CD14-positive monocyte (primary cell): Measurements from ENCODE around the gene NME9. TPM values are rescaled to one million over a fixed set of nuclear protein-coding genes. Genes with fewer than 3 reads are reported as not detected.
A peak's percentile ranks its signal among the peaks of the same experiment; 100 is the strongest.

Source experiments
- DNase-seq, 3 donors: peaks; one replicate each; pipeline ENCODE4 v3.0.0-alpha.2; 2011 to 2022
- H2AFZ ChIP-seq: 2 replicates; pipeline ENCODE4 v1.6.0; 2012; ENCODE audit warnings: mild to moderate bottlenecking, low read depth, low read length, inconsistent platforms; ENCODE audit not compliant: insufficient read depth, poor library complexity, severe bottlenecking
- H3K27ac ChIP-seq, 2 donors: 1 replicate in 1 of 2; 2 replicates in 1 of 2; pipeline ENCODE4 v1.5.1; 2012 to 2013; ENCODE audit warnings: low read length in 2 of 2, control low read depth in 1 of 2, inconsistent platforms in 1 of 2, low read depth in 1 of 2, mild to moderate bottlenecking in 1 of 2
- H3K27me3 ChIP-seq, 2 donors: one replicate each; pipeline versions ENCODE4 v1.6.0 to v1.6.1; 2011 to 2013; ENCODE audit warnings: low read length in 2 of 2; ENCODE audit not compliant: control insufficient read depth in 2 of 2, insufficient read depth in 2 of 2
- H3K36me3 ChIP-seq, 2 donors: replicated peaks in 1 of 2; 1 replicate in 1 of 2; 2 replicates in 1 of 2; pipeline versions ENCODE4 v1.5.1 to v1.6.1; 2012 to 2013; ENCODE audit warnings: low read length in 2 of 2, control low read depth in 1 of 2, inconsistent platforms in 1 of 2, mild to moderate bottlenecking in 1 of 2; ENCODE audit not compliant: insufficient read depth in 2 of 2, control insufficient read depth in 1 of 2
- H3K4me1 ChIP-seq, 2 donors: 1 replicate in 1 of 2; 2 replicates in 1 of 2; pipeline versions ENCODE4 v1.5.1 to v1.6.1; 2012 to 2013; ENCODE audit warnings: low read length in 2 of 2, control low read depth in 1 of 2, inconsistent platforms in 1 of 2, mild to moderate bottlenecking in 1 of 2, moderate library complexity in 1 of 2; ENCODE audit not compliant: insufficient read depth in 2 of 2, control insufficient read depth in 1 of 2
- H3K4me2 ChIP-seq: replicated peaks from 2 replicates; pipeline ENCODE3; 2012; ENCODE audit warnings: low read length, moderate library complexity, mild to moderate bottlenecking; ENCODE audit not compliant: poor library complexity, severe bottlenecking; ENCODE audit errors: extremely low read depth
- H3K4me3 ChIP-seq, 3 experiments: fragments of 200-600 bp in 1 of 3; sonication (generic) in 1 of 3; replicated peaks in 1 of 3; 1 replicate in 2 of 3; 2 replicates in 1 of 3; pipeline ENCODE4 v1.5.1; 2011 to 2013; ENCODE audit warnings: low read length in 3 of 3, mild to moderate bottlenecking in 3 of 3, control low read depth in 2 of 3, low read depth in 2 of 3, inconsistent platforms in 1 of 3, moderate library complexity in 1 of 3
- H3K79me2 ChIP-seq: 2 replicates; pipeline ENCODE4 v1.6.0; 2012; ENCODE audit warnings: mild to moderate bottlenecking, control low read depth, inconsistent platforms, low read length, moderate library complexity; ENCODE audit not compliant: insufficient read depth
- H3K9ac ChIP-seq: 2 replicates; pipeline ENCODE4 v1.6.0; 2017; ENCODE audit warnings: low read length, mild to moderate bottlenecking; ENCODE audit not compliant: insufficient read depth, poor library complexity, severe bottlenecking
- H3K9me3 ChIP-seq, 2 donors: replicated peaks in 1 of 2; 1 replicate in 1 of 2; 2 replicates in 1 of 2; pipeline versions ENCODE4 v1.5.1 to v1.6.1; 2012 to 2013; ENCODE audit warnings: low read length in 2 of 2, control low read depth in 1 of 2; ENCODE audit not compliant: control insufficient read depth in 1 of 2, insufficient read depth in 1 of 2
- H4K20me1 ChIP-seq: 2 replicates; pipeline ENCODE4 v1.6.0; 2012; ENCODE audit warnings: mild to moderate bottlenecking, low read length, control low read depth, moderate library complexity; ENCODE audit not compliant: insufficient read depth
- H3K27ac Mint-ChIP-seq, 7 donors: one replicate each; pipeline ENCODE4 v1.8.0; 2020; ENCODE audit warnings: mild to moderate bottlenecking in 7 of 7, mixed read lengths in 7 of 7, moderate library complexity in 6 of 7, inconsistent platforms in 2 of 7
- H3K27me3 Mint-ChIP-seq, 3 donors: one replicate each; pipeline ENCODE4 v1.8.0; 2021 to 2022; ENCODE audit warnings: low read depth in 3 of 3, mild to moderate bottlenecking in 3 of 3, mixed read lengths in 3 of 3, moderate library complexity in 3 of 3, inconsistent platforms in 1 of 3
- H3K36me3 Mint-ChIP-seq, 2 donors: one replicate each; pipeline ENCODE4 v1.8.0; 2020; ENCODE audit warnings: mixed read lengths in 2 of 2, inconsistent platforms in 1 of 2, mild to moderate bottlenecking in 1 of 2
- H3K4me1 Mint-ChIP-seq: one replicate; pipeline ENCODE4 v1.8.0; 2020; ENCODE audit warnings: mild to moderate bottlenecking, mixed read lengths
- H3K4me3 Mint-ChIP-seq, 2 donors: one replicate each; pipeline ENCODE4 v1.8.0; 2020; ENCODE audit warnings: mild to moderate bottlenecking in 2 of 2, mixed read lengths in 2 of 2, moderate library complexity in 1 of 2
- H3K9me3 Mint-ChIP-seq, 7 donors: one replicate each; pipeline ENCODE4 v1.8.0; 2020 to 2022; ENCODE audit warnings: mixed read lengths in 7 of 7, mild to moderate bottlenecking in 6 of 7, moderate library complexity in 6 of 7, inconsistent platforms in 2 of 7
- WGBS: methylation state at CpG from one replicate; pipeline ENCODE4 v1.1.5; 2013; ENCODE audit warnings: missing lambda C conversion rate; ENCODE audit not compliant: insufficient coverage; 5-methylcytosine and 5-hydroxymethylcytosine counted together
- intact Hi-C, 2 donors: fragments of 100-400 bp; cut with micrococcal nuclease; formaldehyde crosslinking; loops; one replicate each; pipeline versions ENCODE4 v1.15.0 to v1.15.1; 2023
- polyA plus RNA-seq, 3 donors: library from polyadenylated mRNA; depleted of rRNA in 1 of 3; unstranded in 2 of 3; stranded (reverse) in 1 of 3; fragments of 300-500 nt in 2 of 3; fragments of >200 nt in 1 of 3; fragmentation: Illumina TruSeq in 2 of 3; gene quantifications; 1 replicate in 2 of 3; 2 replicates in 1 of 3; pipeline ENCODE4 v1.2.3, GENCODE V29; 2012 to 2021
- TF ChIP-seq, protein P1 (sequence below): fragments of 200-600 bp; IDR thresholded peaks from one replicate; pipeline ENCODE4 v1.8.0; 2022; ENCODE audit warnings: antibody characterized with exemption, mild to moderate bottlenecking

Gene NME9
- polyA plus RNA-seq, 3 donors: 0.04 TPM; not detected in 2

DNA sequence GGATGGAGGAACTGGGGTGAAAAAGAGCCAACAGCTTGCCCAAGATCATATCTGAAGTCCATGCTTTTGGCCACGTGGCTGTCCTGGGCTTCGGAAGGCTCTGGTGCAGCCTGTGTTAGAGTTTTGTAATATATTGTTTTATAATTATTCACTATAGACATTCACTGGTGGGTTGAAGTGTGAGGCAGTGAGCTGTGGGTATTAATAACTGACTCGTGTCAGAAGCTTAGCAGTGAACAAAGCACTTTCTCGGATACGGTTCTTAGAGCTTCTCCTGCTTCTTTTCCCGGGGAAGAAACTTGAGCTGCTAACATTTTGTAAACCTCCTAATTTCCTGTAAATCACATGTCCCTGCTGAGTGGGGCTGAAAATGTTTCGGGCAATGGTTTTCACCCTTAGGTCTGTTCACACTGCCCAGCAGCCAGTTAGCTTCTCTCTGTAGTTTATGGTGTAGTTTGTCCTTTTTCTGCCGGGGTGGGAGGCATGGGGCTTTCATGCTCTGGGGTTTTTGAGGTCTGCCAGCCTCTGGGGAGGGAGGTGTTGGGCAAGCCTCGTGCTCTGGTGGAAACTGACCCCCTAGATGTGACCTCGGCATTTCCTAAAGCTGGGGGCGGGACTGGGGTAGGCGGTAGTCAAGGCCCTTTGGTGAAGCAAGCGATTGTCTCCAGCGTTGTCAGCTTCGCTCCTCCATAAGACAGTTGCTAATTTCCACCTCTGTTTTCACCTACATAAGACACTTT lies 20.4 kb upstream of the NME9 start:
- Mint-ChIP-seq H3K9me3 (peaks cover 0 to 3% (median 0%) of the 10 kb centered on the region in 7 donors), H3K4me3 (peak overlapping the region; percentile 86 to 87), H3K36me3 (no peaks in the 10 kb centered on the region), H3K27me3 (peaks cover 8 to 19% (median 13%) of the 10 kb centered on the region in 3 donors), H3K4me1 (peaks cover 27% of the 10 kb centered on the region), H3K27ac (peak overlapping the region in 3 of 7 donors; percentile 4 to 85 (median 56))
- no peak overlapping the region for H2AFZ ChIP-seq
- 0% methylated on average over 2 of the region's 15 CpGs for WGBS
- DNase-seq: peak in 1 of 3 donors; percentile 47
- H4K20me1 ChIP-seq: no peaks in the 10 kb centered on the region
- peak overlapping the region; percentile 72 for H3K4me2 ChIP-seq
- no peaks in the 10 kb centered on the region for H3K79me2 ChIP-seq
- TF ChIP-seq, protein P1, sequence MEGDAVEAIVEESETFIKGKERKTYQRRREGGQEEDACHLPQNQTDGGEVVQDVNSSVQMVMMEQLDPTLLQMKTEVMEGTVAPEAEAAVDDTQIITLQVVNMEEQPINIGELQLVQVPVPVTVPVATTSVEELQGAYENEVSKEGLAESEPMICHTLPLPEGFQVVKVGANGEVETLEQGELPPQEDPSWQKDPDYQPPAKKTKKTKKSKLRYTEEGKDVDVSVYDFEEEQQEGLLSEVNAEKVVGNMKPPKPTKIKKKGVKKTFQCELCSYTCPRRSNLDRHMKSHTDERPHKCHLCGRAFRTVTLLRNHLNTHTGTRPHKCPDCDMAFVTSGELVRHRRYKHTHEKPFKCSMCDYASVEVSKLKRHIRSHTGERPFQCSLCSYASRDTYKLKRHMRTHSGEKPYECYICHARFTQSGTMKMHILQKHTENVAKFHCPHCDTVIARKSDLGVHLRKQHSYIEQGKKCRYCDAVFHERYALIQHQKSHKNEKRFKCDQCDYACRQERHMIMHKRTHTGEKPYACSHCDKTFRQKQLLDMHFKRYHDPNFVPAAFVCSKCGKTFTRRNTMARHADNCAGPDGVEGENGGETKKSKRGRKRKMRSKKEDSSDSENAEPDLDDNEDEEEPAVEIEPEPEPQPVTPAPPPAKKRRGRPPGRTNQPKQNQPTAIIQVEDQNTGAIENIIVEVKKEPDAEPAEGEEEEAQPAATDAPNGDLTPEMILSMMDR: no peak
- no peak overlapping the region for H3K27ac ChIP-seq
- H3K27me3 ChIP-seq: peaks cover 0 to 3% of the 10 kb centered on the region in 2 donors
- intact Hi-C loops: no loop called here
- H3K4me1 ChIP-seq: peaks cover 18 to 24% of the 10 kb centered on the region in 2 donors
- no peaks in the 10 kb centered on the region for H3K9me3 ChIP-seq
- peak overlapping the region in 1 of 3 experiments; percentile 78 for H3K4me3 ChIP-seq
- no peak overlapping the region for H3K9ac ChIP-seq
- H3K36me3 ChIP-seq: no peaks in the 10 kb centered on the region

DNA sequence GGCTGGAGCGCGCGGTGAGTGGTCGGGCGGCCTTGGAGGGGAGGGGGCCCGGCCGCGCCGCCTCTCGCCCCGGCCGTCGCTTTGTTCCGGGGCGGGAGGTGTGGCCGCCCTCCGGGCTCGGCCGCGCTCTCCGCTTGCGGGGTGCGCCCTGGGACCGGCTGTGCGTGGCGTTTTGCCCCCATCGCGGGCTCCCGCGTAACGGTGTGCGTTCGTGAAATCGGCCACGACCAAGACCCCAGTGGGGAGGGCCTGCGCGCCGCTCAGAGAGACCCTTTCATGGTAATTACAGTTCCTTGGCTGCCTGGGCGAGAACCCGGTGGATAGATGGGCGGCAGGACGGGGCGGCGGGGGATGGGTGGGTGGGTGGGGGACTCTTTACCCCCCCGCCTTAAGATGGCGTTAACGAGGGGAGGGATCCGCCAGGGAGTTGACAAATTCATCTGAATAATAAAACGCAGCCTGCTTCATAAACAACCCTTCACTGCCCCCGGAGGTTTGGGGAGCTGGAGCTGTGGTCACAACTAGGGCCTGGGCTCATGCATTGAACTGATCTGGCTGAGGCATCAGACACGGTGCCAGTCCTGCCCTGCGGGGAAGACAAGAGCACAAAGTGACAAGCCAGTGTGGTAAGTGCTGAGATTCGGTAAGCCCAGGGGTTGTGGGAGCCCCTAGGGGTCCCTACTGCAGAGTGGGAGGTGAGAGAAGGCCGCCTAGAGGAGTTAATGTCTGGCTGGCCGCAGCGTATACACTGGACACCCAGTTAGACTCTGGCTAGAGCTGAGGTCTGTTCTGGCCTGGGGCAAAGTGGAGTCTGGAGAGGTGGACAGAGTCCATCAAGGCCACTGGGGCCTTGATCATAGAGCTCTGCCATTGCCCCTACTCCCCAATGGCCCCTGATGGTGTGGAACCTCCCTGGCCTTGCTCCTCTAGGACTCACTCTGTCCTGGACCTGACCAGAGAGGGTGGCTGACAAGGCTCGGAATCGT lies 19.4 kb upstream of the NME9 start:
- peak overlapping the region; percentile 74 for H2AFZ ChIP-seq
- peaks cover 0 to 3% of the 10 kb centered on the region in 2 donors for H3K27me3 ChIP-seq
- H3K27me3 Mint-ChIP-seq: peaks cover 8 to 19% (median 13%) of the 10 kb centered on the region in 3 donors

More for the DNA sequence above, 19.4 kb upstream of the NME9 start:
- H3K9me3 ChIP-seq: no peaks in the 10 kb centered on the region
- H3K4me1 ChIP-seq: peaks cover 18 to 24% of the 10 kb centered on the region in 2 donors
- 12% methylated on average over 42 of the region's 58 CpGs for WGBS
- peak overlapping the region in 1 of 2 donors; percentile 77 for H3K27ac ChIP-seq
- no peak for DNase-seq
- H3K9ac ChIP-seq: peak overlapping the region; percentile 77
- Mint-ChIP-seq H3K9me3 (peaks cover 0 to 3% (median 0%) of the 10 kb centered on the region in 7 donors), H3K4me3 (peak overlapping the region; percentile 86 to 87), H3K4me1 (peaks cover 27% of the 10 kb centered on the region), H3K36me3 (no peaks in the 10 kb centered on the region), H3K27ac (peak overlapping the region; percentile 38 to 79 (median 72))
- H4K20me1 ChIP-seq: no peaks in the 10 kb centered on the region
- intact Hi-C loops: no loop called here
- TF ChIP-seq, protein P1: no peak
- peak overlapping the region; percentile 72 for H3K4me2 ChIP-seq
- H3K36me3 ChIP-seq: no peaks in the 10 kb centered on the region
- peak overlapping the region; percentile 41 to 89 (median 78) for H3K4me3 ChIP-seq
- H3K79me2 ChIP-seq: no peaks in the 10 kb centered on the region
